NCI-H2227 treated with DMSO at 0.1 percent for 48 hours (cell line): ENCODE data around the gene HHAT.

Source experiments
- DNase-seq: peaks from one replicate; lab custom pipeline; 2025; lab: John Stamatoyannopoulos, UW

The HHAT gene

DNA sequence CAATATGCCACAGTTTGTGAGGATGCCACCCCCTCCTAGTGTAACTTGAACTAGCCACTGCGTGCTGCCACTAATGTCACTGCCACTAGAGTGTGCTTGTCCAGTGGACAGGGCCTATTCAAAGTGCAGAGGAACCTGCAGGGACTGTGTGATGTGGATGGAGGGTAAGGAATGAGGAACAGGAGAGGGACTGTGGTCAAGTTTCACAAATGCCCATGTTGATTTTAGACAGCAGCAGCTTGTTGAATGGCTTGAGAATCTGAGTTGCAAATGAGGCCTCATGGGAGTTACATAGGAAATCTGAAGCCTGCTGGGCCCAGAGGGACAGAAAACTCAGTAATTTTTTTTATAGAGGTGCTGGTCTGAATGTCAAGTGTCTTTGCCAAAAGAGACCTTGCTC is 112.3 kb downstream of the HHAT start:
- DNase-seq, result no peak

DNA sequence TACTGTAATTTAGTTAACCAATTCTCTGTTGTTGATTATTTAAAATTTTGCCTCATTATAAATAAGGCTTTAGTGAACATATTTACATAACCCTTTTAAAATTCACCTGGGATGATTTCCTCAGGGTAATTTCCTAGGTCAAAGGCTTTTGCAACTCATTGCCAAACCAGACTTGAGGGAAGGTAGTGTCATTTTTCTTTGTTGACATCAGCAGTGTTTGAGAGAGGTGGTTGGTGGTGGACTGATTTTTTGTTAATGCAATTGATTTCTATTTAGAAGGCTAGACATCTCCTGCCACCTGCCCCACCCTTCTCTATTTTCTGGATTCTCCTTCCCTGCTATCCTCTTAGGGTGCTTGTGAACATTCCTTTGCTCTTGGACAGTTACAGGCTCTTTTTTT is 116.8 kb downstream of the HHAT start:
- DNase-seq, result no peak

DNA sequence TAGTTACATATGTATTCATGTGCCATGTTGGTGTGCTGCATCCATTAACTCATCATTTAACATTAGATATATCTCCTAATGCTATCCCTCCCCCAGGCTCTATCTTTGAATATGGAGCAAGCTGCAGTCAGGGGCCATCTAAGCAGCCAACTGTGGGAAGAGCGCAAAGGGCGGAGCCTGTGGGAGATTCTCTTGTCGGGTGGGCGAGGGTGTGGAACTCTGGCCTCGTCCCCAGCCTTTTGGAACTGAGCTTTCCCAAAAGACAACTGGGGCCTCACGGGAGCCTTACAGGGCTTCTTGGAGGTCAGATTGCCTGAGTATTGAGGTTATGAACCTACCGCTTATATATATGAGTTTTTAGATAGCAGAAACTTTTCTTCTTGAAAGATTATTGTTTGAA is 117.2 kb downstream of the HHAT start:
- no peak for DNase-seq

DNA sequence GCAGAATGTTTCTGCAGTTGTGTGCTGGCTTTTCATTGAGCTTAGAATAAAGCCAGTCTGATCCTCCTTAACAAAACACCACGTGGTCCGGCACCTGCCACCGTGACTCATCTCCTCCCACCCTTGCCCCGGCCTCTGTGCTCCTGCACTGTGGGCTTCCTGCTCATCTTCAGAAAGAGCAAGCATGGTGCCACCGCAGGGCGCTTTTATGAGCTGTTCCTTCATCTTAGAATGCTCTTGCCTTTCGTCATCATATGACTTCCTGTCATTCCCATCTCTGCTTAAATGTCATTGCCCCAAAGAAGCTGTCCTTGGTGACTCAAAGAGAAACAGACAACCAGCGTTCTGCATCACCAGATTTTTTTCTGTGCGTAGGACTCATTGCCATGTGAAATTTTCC is 117.8 kb downstream of the HHAT start:
- DNase-seq, result peak; percentile 13

DNA sequence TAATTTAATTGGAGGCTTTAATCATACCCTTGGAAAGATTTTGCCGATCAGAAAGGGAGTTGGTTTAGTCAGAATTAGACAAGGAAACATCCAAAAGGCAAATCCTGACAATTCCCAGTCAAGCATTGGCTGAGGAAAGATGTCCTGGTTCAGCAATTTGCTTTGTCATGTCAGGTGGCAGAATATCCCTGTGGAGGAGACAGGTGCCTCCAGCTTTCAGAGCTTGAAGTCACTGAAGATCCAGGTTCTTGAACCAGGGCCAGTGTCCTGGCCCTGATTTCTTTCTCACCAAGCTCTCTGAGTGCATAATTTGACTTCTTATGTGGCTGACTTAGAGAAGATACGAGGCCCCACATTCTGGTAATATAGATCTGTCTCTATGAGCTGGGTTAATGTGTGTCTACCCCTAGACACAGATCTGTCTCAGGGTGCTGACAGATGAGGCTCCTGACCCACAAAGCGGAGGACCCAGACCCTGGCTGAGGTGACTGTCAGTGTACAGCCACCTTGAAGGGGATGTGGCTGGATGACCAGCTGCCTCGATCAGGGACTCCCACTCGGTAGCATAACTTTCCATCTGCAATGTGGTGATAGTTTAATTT is 118.9 kb downstream of the HHAT start:
- DNase-seq, result no peak

DNA sequence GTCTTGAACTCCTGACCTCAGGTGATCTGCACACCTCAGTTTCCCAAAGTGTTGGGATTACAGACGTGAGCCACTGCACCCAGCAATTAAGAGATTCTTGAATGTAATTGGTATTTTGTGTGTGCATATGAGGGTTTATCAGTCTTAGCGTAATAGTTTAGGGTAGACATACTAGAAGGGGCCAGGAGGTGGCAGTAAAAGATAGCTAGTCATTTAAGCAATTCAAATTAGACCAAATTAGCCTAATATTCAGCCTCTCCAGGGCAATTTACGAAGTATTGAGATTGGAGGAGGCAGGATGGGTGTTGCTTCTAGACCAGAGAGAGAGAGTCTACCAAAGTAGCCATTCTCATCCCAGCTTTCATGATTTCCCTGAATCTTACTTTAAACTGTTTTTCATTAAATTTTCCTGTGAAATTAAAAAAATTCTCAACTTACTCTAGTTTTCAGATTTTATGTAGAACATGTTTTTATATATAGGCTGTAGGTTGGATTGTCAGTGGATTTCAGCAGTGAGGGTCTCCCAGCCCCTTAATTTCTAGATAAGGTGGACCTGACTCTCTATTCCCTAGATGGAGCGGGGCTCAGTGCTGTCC is 119.7 kb downstream of the HHAT start:
- DNase-seq, result peak; percentile 63

DNA sequence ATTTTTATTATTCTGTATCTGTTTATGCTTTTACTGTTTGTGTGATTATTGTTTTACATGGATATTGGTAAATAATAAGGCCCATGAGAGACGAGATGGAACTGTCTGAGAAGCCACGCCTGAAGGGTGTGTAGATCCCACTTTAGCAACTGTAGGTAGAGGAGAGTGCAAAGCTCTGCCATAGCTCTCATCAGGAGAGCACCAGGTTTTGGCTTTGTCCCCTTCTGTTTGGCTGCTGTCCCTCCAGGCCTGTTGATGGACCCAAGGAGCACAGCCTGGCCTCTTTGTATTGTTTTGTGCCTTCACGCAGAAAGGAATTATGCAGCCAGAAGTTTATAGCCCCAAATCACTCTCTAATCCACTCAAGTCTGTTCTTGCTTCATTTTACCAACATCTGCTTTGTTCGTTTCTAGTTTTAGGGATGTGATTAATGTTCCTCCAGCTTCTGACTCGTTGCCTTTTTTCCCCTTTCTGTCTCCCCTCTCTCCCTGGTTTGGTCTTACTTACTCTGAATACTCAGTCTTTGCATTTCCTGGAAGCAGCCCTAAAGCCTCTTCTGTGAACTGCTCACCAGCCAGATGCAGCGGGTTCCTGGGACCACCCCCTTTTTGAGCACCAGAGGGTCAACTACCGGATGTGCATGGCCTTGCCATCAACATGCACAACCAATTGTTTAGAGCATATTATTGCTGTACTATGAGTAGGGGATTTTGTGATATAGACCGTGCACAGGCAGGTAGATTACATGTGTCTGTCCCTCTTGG is 127.3 kb downstream of the HHAT start:
- no peak for DNase-seq

DNA sequence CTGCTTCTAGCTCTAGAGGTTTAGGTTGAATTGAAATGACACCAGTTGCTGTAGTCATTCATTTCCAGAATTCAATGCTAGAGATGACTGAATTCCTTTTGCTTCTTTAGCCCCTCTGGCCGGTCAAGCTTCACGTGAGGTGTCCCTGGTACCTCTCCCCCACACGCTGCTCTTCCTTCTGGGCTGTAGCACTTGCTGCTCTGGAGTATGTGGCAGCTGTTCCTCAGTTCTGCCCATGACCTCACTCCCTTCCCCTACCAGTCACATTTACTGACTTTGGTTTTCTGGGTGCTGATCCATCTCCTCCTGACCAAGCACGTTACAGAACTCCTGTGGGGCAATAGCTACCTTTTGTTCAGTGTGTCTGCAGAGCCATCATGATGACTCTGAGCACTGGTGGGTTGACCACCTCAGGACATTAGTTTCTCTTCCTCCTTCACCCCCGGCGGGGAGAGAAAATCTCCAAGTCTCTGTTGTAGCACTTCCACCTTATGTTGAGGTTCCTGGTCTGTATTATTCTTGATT is 128.1 kb downstream of the HHAT start:
- no peak for DNase-seq

DNA sequence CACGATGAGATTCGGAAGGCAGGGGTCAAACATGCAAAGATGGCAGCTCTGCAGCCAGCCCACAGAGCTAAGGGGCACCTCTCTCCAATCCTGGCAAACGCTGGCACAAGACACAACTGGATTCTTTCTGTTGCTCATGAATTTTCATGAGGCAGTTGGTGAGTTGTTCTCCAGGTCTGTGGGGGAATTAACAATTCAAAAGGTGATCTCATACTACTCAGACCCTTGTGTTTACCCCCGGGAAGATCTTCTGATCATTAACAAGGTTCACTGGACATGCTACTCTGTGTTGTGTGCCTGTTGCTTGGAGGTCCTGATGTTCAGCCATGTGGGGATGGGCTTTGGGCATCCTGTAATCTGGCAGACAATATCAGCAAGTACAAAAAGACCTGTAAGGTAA is 128.9 kb downstream of the HHAT start:
- no peak for DNase-seq

DNA sequence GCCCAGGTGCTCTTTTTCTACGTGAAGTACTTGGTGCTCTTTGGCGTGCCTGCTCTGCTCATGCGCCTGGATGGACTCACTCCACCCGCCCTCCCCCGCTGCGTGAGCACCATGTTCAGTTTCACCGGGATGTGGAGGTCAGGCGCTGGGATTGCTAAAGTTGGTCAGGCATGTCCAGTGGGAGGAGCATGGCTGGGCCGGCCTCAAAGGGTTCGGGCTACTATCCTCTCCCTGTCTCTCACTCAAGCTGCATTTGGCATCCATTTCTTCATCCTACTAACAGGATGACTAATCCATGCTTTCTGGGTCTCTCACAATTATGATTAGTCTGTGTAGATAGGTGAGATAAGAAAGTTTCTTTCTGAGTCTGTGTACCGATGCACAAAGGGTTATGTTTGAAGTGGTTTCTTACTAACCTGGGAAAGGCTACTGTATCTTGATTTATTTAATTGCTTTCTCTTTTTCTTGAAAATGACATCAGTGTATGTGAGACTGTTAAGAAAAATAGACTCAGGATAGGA is 135.9 kb downstream of the HHAT start:
- DNase-seq, result no peak

DNA sequence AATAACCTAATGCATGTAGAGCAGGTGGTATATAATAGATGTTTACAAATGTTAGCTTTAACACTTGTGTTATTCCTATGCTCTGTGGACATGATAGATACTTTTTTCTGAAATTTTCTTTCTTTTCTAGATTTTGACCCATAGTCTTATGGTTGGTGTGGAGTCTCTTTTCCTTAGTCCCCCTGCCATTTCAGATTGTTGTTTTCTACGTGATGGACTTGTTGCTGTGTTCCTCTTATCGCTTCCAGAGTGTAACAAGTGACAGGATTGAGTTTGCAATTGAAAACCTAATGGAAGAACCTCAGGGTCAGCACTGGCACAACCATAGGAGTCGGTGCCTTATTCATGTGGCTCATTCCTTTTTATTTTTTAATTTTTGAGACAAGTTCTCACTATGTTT is 136.4 kb downstream of the HHAT start:
- no peak for DNase-seq

DNA sequence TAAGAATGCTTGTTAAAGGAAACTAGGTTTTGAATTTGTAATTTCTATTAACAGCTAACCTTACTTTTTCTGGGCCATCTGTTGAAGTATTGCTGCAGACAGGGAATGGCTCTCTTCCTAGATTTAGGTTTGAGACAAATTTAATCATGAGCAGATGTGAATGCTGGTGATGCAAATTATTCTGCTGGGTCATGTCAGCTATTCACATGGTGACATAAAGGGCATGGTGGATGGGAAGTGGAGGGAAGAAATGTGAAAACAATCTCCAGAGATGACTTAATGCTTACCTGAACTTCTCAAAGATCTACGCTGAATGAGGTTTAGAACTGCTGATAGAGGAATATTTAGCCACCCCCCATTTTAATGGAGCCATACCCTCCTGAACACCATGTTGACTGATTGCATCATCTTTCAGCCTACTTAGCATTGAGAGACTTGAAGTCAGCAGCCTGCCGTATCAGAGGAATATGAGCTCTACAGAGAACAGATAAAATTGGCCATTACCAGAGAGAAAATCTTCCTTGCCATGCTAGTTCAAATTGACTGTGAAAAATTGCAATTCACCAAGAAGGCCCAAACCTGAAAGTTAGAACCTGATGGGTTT is 138.8 kb downstream of the HHAT start:
- no peak for DNase-seq

DNA sequence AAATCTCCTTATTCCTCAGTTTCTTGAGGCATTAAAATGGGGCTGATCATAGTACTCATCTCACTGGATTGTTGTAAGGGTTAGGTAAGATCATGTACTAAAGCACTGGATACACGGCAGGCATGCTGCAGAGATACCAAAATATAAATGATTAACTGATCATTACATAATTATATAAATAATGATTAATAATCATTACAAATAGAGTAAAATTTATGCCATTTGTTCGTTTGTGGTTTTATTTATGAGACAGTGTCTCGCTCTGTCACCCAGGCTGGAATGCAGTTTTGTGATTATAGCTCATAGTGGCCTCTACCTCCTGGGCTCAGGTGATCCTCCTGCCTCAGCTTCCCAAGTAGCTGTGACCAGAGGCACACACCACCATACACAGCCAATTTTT is 140.7 kb downstream of the HHAT start:
- DNase-seq, result no peak

DNA sequence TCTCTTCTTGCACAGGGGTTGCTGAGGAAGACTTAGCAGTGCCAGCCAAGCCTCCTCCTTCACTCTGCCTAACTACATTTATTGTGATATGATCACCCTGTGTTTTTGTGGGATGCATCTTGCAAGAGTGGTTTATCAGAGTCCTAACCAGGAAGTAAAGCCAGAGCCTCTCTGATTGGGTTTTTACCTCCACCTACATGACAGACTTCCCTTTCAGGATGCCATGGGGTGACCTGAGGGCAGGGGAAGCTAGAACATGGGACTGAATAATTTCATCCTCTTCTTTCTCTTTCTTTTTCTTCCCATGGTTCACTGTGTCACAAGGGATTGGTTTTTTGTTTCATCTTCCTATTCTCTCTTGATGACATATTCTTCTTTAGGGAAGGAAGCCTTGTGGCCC is 146.6 kb downstream of the HHAT start:
- DNase-seq, result no peak

DNA sequence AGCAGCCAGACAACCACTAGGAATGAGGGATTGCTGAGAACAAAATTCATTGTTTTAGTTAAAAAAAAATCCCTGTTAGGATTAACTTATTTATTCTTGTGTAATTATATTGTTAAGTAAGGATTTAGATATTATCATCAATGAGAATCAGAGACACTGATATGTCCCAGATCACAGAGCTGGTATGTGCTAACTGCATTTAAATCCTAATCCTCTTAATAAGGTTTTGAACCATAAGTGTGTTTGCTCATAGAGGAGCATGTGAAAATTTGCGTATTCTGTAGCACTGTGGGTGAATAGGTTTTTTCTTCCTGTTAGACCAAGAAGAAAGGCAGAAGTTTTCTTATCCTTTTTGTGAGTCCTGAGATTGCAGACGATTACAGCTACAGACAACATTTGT is 147.1 kb downstream of the HHAT start:
- DNase-seq, result no peak

DNA sequence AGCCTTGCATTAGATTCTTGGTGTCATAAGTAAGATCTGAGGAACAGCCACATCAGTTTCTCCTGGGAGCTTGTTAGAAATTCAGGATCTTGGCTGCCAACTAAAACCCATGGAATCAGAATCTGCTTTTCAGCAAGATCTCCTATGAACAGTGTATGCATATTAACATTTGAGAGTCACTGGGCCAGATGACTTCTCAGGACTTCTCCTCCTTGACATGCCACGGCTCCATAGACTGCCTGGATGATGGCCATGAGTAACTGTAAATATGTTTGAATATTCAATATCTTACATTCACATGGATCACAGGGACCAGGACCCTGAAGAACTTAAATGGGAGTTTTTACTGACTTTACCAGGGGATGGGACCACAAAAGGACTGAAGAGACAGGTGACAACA is 148.0 kb downstream of the HHAT start:
- DNase-seq, result no peak

DNA sequence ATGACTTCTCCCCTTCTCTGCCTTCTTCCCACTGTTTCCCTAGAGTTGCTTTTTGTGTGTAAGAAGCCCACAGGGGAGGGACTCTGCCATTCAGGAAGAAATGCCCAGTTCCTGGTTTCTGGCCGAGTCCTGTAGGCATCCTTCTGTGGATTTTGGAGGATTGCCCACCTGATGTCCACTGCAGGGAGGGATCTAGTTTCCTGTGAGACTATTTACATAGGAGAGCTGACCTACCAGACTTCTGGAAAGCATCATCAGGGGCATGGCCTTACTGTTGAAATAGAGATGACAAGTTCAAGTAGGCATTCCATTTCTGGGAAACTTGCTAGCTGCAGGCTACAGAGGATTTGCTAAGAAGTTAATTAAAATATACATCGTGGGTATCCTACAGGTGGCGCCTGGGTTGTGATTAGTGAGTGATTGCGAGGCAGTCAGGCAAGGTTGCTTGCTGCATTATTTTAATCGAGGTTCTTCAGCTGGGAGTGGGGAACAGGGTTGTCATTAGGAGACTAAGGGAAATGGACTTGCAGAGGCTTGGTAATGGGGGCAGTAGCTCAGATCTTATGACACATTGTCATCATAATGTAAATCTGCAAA is 148.7 kb downstream of the HHAT start:
- DNase-seq, result no peak

DNA sequence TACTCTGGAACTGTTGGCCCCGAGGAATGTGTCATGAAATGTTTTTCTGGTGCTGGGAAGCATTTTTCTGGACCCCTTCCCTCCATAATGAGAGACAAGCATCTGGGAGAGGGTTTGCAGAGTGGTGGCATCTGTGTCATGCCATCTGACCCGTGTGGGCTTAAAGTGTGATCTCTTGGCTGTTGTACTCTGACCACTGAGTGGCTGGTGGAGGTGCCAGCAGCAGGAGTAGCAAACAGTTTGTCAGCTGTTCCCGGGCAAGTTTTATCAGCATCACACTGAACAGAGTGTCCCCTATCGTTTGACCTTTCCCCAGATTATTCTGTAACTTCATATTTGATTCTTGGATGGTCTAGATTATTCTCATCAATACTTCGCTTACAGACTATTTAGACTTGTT is 150.1 kb downstream of the HHAT start:
- DNase-seq, result no peak

DNA sequence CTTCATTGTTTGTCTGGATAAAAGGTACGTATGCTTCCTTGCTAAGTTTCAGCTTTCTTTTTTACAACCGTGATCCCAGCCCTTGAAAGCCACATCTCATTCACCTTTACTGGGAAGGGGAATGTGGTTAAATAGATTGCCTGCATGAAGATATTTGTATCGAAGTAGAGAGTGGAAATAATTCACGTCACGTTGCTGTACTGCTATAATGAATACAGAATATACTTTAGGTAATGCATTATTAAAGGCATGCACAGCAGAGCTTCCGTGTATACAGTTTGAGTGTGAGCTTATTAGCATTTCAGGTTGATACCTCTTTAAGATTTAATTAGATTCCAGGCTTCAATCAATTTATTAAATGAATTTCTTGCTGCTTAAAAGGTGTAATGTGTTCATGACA is 153.8 kb downstream of the HHAT start:
- no peak for DNase-seq

DNA sequence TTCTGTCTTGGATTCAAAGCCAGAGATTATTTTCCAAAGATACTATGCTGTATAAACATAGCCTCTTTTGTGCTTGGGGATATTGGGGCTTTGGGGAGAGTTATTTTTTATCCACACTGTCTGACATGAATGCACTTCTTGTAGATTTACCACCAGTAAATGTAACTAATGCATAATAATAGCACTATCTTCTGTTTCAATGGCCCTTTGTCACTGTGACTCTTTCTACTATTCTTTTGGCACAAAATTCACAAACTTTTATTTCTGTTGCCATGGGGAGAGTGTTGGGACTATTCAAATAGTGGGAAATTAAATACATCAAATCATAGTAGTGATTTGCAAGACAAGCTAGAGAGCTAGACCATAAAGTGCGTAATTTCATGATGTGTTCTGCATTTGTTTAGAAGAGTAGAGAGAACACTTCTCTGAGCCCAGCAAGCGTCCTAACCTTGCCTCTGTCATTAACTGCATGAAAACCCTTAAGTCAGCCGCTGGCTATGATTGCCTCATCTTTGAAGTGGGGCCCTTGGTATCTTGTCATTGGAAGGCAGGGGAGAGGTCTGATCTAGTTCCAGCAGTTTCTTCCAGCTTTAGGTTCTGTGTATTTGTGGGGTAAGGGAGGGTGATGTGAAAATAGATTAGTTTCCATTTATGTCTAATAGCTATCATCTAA is 154.4 kb downstream of the HHAT start:
- DNase-seq, result peak; percentile 62

DNA sequence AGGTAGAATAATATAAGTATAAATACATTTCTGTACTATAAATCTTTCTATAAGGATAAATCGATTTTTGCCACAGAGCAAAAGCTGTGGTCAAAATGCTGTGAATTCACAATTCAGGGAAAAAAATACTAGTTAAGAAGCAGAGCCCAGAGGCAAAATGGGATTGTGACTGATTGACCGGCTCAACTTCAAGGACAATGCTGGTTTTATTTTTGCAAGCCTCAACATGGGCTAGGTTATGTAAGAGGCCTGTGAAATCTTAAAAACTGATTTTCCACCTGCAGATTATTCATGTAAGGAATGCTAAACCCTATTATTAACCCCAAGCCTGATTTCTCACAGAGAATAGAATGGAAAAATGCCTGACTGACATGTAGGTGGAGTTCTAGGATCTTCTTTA is 155.1 kb downstream of the HHAT start:
- DNase-seq, result peak; percentile 69

DNA sequence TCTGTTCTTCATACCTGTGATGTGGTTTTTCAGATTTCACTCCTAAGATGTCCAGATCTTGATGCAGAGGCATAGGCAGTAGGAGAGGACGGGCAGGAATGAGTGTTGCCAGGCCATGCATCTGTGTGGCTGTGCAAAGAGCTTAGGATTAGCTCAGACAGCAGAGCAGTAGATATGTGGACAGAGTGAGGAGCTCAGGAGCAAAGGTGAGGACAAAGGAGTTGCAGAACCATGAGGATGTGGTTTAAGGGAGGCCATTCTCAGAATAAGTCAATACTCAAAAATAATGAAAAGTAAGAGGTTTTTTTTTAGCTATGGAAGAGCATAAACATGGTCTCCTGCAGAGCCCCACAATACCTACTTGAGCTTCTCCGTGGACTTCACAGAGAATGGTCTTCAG is 158.3 kb downstream of the HHAT start:
- DNase-seq, result peak; percentile 56
